IgD-negative memory B cell (primary cell): ENCODE measurements around the gene RANBP2. TPM values are rescaled to one million over a fixed set of nuclear protein-coding genes. Genes with fewer than 3 reads are reported as not detected.
"Not testable (repeated sequence)": the region's sequence is repeated elsewhere in the genome, so short reads cannot be mapped to it uniquely, and the experiment has no call there.

Experiments used
- H3K27ac Mint-ChIP-seq, 3 donors: one replicate each; pipeline ENCODE4 v1.8.0; 2020 to 2022; ENCODE audit warnings: mild to moderate bottlenecking in 3 of 3, mixed read lengths in 3 of 3, moderate library complexity in 1 of 3
- H3K27me3 Mint-ChIP-seq: one replicate; pipeline ENCODE4 v1.8.0; 2021; ENCODE audit warnings: mixed read lengths
- H3K36me3 Mint-ChIP-seq: one replicate; pipeline ENCODE4 v1.8.0; 2020; ENCODE audit warnings: mild to moderate bottlenecking, mixed read lengths
- H3K4me1 Mint-ChIP-seq, 3 donors: one replicate each; pipeline ENCODE4 v1.8.0; 2020 to 2022; ENCODE audit warnings: mixed read lengths in 3 of 3, mild to moderate bottlenecking in 1 of 3
- H3K4me3 Mint-ChIP-seq, 4 donors: one replicate each; pipeline ENCODE4 v1.8.0; 2020 to 2022; ENCODE audit warnings: mild to moderate bottlenecking in 4 of 4, mixed read lengths in 4 of 4, moderate library complexity in 3 of 4
- H3K9me3 Mint-ChIP-seq, 3 donors: one replicate each; pipeline ENCODE4 v1.8.0; 2020 to 2021; ENCODE audit warnings: mixed read lengths in 3 of 3, mild to moderate bottlenecking in 1 of 3
- polyA plus RNA-seq: library from polyadenylated mRNA; unstranded; fragments of 300-500 nt; fragmentation: Illumina TruSeq; gene quantifications from one replicate; pipeline ENCODE4 v1.2.3, GENCODE V29; 2021

The RANBP2 gene
- polyA plus RNA-seq, result 15.9 TPM

DNA sequence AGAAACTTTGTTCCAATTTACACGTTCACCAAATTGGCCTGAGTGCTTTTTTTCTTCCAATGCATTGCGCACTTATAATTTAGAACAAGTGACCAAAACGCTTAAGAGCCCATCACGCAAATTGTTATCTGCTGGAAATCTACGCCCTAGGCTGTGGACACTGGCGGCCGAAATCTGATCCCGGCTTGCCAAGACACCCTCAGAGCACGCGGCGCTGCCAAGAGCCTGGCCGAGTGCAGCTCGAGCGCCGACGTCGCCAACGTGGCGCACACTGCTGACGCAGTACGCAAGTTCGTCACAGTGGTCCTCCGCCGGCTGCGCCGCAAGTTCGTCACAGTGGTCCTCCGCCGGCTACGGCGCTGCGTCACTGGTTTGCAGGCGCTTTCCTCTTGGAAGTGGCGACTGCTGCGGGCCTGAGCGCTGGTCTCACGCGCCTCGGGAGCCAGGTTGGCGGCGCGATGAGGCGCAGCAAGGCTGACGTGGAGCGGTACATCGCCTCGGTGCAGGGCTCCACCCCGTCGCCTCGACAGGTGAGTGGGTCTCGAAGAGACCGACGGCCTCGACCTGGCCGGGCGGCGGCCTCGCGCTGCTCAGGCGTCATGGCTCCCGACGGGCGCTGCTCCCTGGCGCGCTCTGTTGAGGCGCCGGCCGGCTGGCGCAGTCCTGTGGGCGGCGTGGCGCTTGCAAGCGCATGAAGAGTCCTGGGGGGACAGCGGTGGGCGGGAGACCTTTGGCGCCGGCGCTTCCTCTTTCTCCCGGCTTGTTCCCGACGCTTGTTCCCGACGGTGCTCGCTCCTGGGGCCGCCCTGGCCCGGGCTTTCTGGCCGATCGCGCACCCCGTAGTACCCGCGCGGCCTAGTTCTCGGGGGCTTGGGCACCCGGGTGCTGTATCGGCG lies at the start of gene RANBP2:
Gene RANBP2 (plus strand): TSS at position 334 of the 896 bp plus-strand sequence. CDS start 125 bp downstream, at position 459.
- Mint-ChIP-seq H3K27ac (peak within 1 kb of the TSS; percentile 96 to 100 (median 98)), H3K27me3 (no peaks in the 10 kb centered on the region), H3K4me3 (peak within 1 kb of the TSS; percentile 93 to 97 (median 96)), H3K9me3 (no peaks in the 10 kb centered on the region), H3K4me1 (peaks cover 15 to 21% (median 18%) of the 10 kb centered on the region in 3 donors), H3K36me3 (no peaks in the 10 kb centered on the region)

DNA sequence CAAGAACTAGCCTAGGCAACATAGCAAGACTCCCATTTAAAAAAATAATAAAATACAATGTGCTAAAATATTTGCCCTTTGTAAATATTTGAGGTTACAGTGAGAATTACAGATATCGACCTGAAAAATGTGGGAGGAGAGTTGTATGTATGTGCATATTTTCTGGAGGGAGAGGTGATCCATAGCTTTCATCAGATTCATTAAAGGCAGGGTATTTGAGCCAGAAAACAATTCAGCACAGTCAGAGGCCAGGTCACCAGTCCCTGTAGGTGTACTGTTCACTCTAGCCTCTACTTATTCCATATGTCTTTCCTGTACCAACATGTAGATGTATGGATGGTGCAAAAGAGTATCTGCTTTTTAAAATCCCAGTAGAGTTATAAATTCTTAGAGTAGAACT lies 49.0 kb upstream of the RANBP2 start:
- H3K27ac Mint-ChIP-seq, H3K9me3 Mint-ChIP-seq: not testable (repeated sequence)

DNA sequence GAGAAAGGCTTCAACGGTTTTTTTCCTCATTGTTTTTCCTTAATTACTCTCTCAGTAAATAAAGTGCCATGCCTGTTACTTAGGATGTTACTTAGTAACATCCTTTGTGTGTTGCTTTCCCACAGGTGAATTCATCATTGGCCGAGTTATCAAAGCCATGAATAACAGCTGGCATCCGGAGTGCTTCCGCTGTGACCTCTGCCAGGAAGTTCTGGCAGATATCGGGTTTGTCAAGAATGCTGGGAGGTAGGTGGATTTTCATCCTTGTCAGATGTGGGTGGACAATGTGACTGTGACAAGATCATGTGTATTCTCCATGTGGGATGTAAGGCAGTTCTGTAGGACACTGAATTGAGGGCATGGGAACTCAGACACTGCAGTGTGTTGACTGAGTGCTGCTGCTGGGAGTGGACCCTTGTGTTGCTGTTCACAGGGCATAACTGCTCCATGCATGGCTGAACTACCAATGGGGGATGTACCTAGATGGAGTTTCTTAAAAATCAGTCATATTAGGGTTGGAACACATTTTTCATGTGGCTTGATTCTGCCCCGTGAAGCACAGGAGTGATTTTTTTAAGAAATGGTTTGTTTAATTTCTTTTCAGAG lies 47.0 kb upstream of the RANBP2 start:
- not testable (repeated sequence) for H3K9me3 Mint-ChIP-seq, H3K27ac Mint-ChIP-seq, H3K4me1 Mint-ChIP-seq, H3K27me3 Mint-ChIP-seq, H3K36me3 Mint-ChIP-seq, H3K4me3 Mint-ChIP-seq

More for the DNA sequence above, 49.0 kb upstream of the RANBP2 start:
- not testable (repeated sequence) for H3K4me3 Mint-ChIP-seq, H3K4me1 Mint-ChIP-seq, H3K36me3 Mint-ChIP-seq, H3K27me3 Mint-ChIP-seq

DNA sequence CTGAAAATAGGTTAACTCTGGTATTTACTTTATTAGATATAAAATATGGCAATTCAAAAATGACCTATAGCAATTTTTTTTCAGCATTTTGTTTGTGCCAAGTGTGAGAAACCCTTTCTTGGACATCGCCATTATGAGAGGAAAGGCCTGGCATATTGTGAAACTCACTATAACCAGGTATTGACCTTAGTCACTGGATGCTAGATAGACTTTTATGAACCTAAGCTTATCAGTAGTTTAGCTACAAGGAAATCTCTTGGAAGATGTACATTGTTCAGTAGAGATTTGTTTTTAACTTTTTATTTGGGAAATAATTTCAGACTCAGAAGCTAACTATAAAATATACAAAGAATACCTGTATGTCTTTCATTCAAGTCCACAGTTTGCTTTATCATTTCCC lies 42.8 kb upstream of the RANBP2 start:
- H3K9me3 Mint-ChIP-seq, H3K4me1 Mint-ChIP-seq, H3K27me3 Mint-ChIP-seq, H3K27ac Mint-ChIP-seq, H3K4me3 Mint-ChIP-seq: not testable (repeated sequence)
- H3K36me3 Mint-ChIP-seq, result peaks cover 11% of the 10 kb centered on the region

DNA sequence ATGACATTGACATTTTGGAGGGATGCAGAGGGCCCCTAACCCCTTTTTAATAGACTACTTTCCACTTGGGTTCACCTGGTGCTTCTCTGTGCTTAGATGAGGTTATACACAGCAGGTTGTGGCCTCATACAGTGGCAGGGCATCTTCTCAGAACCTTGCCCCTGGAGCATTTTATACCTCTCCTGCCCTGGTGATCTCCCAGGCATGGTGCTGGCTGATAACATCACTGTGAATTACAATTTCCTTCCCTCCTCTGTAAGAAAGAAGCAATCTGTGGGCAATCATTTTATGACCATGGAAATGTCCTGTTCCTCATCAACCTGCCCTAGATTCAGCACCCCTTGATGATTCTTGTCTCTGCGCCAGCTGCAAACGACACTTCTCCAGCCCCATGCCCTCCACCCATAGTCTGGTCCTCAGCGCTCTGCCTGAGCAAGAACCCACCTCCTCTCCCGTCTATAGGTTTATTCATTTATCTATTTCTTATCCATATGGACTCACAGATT lies 42.0 kb upstream of the RANBP2 start:
- not testable (repeated sequence) for H3K27ac Mint-ChIP-seq, H3K27me3 Mint-ChIP-seq, H3K4me3 Mint-ChIP-seq, H3K4me1 Mint-ChIP-seq, H3K9me3 Mint-ChIP-seq
- H3K36me3 Mint-ChIP-seq, result peaks cover 11% of the 10 kb centered on the region

DNA sequence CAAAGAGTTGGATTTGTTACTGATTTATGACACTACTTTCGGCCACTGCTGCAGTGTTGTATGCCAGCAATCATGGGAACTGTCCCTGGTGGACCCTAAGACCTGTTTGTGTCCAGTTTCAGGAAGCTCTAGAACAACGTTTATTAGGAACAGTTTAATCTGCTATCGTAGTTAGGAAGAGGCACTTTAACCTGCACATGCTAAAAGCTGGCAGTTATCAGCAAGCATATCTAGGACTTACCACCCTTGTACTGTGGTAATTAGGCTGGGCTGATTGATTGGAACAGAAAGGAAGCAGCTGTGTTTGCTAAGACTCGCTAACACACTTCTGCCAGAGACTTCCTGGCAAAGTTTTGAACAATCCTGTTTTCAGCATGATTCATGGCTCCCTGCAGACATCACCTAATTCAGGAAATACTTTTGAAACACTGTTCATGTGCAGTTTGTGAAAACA lies 41.1 kb upstream of the RANBP2 start:
- not testable (repeated sequence) for H3K27me3 Mint-ChIP-seq, H3K4me3 Mint-ChIP-seq, H3K4me1 Mint-ChIP-seq, H3K9me3 Mint-ChIP-seq, H3K27ac Mint-ChIP-seq
- peaks cover 10% of the 10 kb centered on the region for H3K36me3 Mint-ChIP-seq

GRCh38 chr2:108680805-108681204 lies 38.5 kb upstream of the RANBP2 start:
- not testable (repeated sequence) for H3K36me3 Mint-ChIP-seq, H3K9me3 Mint-ChIP-seq, H3K4me1 Mint-ChIP-seq, H3K27ac Mint-ChIP-seq, H3K27me3 Mint-ChIP-seq, H3K4me3 Mint-ChIP-seq

DNA sequence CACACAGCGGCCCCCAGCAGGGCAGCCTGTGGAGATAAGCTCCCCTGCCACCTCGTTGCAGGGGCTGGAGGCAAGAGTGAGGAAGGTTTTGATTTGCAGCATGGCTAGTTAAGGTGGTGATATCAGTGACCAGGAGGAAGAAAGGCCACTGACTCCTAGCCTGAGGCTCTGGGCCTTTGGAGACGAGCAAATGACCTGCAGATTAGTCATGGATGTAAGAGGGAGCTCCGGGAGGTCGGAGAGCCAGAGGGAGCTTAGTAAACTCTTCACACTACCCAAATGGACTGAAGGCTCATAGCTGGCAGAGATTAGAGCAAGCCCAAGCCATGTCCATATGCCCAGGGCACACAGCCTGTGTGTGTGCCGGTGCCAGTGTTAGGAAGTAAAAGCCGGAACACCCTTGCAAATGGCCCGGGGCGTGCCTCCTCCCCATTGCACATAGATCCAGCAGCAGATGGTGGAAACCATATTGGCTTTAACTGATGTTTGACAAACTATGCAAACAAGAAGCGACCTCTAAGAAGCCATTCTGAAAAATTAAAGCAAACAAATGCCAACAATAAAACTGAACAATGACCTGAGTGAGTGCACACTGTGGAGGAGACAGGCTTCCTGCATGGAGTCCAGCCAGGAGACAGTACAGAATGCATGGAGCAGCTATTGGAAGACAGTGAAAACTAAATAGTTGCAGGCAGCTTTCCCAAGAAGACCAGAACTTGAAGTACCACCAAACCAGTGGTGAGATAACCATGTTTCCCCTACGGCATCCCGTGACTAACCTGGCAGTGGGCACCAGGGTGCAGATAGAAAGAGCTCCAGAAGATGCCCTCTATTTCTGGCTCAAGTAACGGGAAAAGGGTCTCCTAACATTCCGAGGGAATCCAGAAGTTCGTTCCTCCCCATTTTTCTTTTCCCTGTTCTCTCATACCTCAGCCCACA lies 30.2 kb upstream of the RANBP2 start:
- H3K9me3 Mint-ChIP-seq, H3K36me3 Mint-ChIP-seq, H3K27me3 Mint-ChIP-seq, H3K4me1 Mint-ChIP-seq, H3K27ac Mint-ChIP-seq, H3K4me3 Mint-ChIP-seq: not testable (repeated sequence)

DNA sequence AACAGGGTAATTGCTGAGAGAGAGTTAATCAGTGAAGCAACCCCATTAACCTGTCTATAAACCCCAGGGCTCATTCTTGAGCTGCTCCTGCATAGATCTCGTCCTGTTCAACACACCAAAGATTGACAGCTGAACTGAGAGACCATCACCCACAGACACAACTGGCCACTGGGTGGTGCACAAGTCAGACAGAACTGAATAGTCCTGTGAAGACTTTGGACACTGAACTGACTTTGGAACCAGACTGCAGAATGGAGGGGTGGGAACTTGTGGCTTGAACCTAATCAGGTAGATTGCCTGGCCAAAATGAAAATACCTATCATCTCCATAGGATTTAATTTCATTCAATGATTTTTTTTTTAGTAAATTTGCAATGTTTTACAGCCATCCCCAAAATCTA lies 29.3 kb upstream of the RANBP2 start:
- not testable (repeated sequence) for H3K9me3 Mint-ChIP-seq

GRCh38 chr2:108691447-108691846 lies 27.8 kb upstream of the RANBP2 start:
- H3K4me3 Mint-ChIP-seq, result no peak overlapping the region
- H3K36me3 Mint-ChIP-seq, result no peaks in the 10 kb centered on the region
- H3K9me3 Mint-ChIP-seq, result no peaks in the 10 kb centered on the region
- no peaks in the 10 kb centered on the region for H3K27me3 Mint-ChIP-seq
- no peak overlapping the region for H3K27ac Mint-ChIP-seq
- no peaks in the 10 kb centered on the region for H3K4me1 Mint-ChIP-seq

More for the DNA sequence above, 29.3 kb upstream of the RANBP2 start:
- not testable (repeated sequence) for H3K27me3 Mint-ChIP-seq, H3K4me1 Mint-ChIP-seq, H3K27ac Mint-ChIP-seq, H3K4me3 Mint-ChIP-seq, H3K36me3 Mint-ChIP-seq

GRCh38 chr2:108701208-108701607 lies 18.1 kb upstream of the RANBP2 start:
- Mint-ChIP-seq H3K27me3 (no peaks in the 10 kb centered on the region), H3K4me1 (no peaks in the 10 kb centered on the region), H3K36me3 (peaks cover 4% of the 10 kb centered on the region), H3K9me3 (peaks cover 0 to under 1% (median 0%) of the 10 kb centered on the region in 3 donors), H3K27ac (no peak overlapping the region), H3K4me3 (no peak overlapping the region)

- H3K4me3 Mint-ChIP-seq, result no peak overlapping the region
- peaks cover 0 to 5% (median 0%) of the 10 kb centered on the region in 3 donors for H3K9me3 Mint-ChIP-seq
- peaks cover 4% of the 10 kb centered on the region for H3K36me3 Mint-ChIP-seq
- H3K4me1 Mint-ChIP-seq, result no peaks in the 10 kb centered on the region
- no peaks in the 10 kb centered on the region for H3K27me3 Mint-ChIP-seq
- no peak overlapping the region for H3K27ac Mint-ChIP-seq
Observed at GRCh38 chr2:108701806-108702205, 17.5 kb upstream of the RANBP2 start.

GRCh38 chr2:108704871-108705270 lies 14.4 kb upstream of the RANBP2 start:
- Mint-ChIP-seq H3K27me3 (peaks cover 3% of the 10 kb centered on the region), H3K9me3 (peaks cover 0 to 9% (median 6%) of the 10 kb centered on the region in 3 donors), H3K36me3 (peaks cover 8% of the 10 kb centered on the region), H3K4me3 (no peak overlapping the region), H3K27ac (no peak overlapping the region), H3K4me1 (no peaks in the 10 kb centered on the region)

- peaks cover 0 to 9% (median 6%) of the 10 kb centered on the region in 3 donors for H3K9me3 Mint-ChIP-seq
- H3K36me3 Mint-ChIP-seq, result peaks cover 8% of the 10 kb centered on the region
- no peaks in the 10 kb centered on the region for H3K4me1 Mint-ChIP-seq
- H3K27me3 Mint-ChIP-seq, result peaks cover 3% of the 10 kb centered on the region
- H3K4me3 Mint-ChIP-seq, result no peak overlapping the region
- no peak overlapping the region for H3K27ac Mint-ChIP-seq
Observed at GRCh38 chr2:108707300-108707699, 12.0 kb upstream of the RANBP2 start.

DNA sequence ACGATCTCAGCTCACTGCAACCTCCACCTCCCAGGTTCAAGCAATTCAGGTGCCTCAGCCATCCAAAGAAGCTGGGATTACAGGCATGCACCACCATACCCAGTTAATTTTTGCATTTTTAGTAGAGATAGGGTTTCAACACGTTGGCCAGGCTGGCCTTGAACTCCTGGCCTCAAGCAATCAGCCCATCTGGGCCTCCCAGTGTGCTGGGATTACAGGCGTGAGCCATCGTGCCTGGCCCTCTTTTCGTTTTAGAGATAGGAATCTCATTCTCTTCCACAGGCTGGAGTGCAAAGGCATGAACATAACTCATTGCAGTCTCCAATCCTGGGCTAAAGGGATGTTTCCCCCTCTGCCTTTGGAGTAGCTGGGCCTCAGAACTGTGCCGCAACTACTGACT lies 2.3 kb upstream of the RANBP2 start:
- not testable (repeated sequence) for H3K9me3 Mint-ChIP-seq, H3K27me3 Mint-ChIP-seq, H3K36me3 Mint-ChIP-seq, H3K27ac Mint-ChIP-seq
- peaks cover 8 to 10% (median 9%) of the 10 kb centered on the region in 3 donors for H3K4me1 Mint-ChIP-seq
- peak overlapping the region in 2 of 4 donors; percentile 48 to 60 for H3K4me3 Mint-ChIP-seq
